MCF 10A (cell line): ENCODE results near the gene ADD1. TPM values are rescaled to one million over a fixed set of nuclear protein-coding genes. Genes with fewer than 3 reads are reported as not detected.

Experiments
- BruUV-seq: library from RNA; stranded (reverse); fragments of 400-500 nt; replicated peaks from 2 replicates; lab custom pipeline; 2021; lab: Mats Ljungman, UMichigan
- CTCF ChIA-PET: fragments of 300-600 bp; sonication (Branson Sonifier 250); formaldehyde crosslinking; extraction: SDS; loops from one replicate; lab custom pipeline; 2021; ENCODE audit warnings: antibody characterized with exemption, inconsistent platforms; lab: Yijun Ruan, JAX
- POLR2A ChIA-PET: fragments of 300-600, 350-650 bp; sonication (Branson Sonifier 250); formaldehyde crosslinking; extraction: SDS; loops from one replicate; lab custom pipeline; 2020; ENCODE audit warnings: antibody characterized with exemption, inconsistent platforms; lab: Yijun Ruan, JAX
- DNase-seq: peaks from one replicate; pipeline ENCODE4 v3.0.0-alpha.2; 2018; ENCODE audit not compliant: unreplicated experiment
- H3K27ac Mint-ChIP-seq: one replicate; pipeline ENCODE4 v1.8.0; 2022; ENCODE audit warnings: mild to moderate bottlenecking, low read depth, mixed read lengths; ENCODE audit not compliant: unreplicated experiment
- H3K27me3 Mint-ChIP-seq: one replicate; pipeline ENCODE4 v1.8.0; 2022; ENCODE audit warnings: mixed read lengths; ENCODE audit not compliant: insufficient read depth, unreplicated experiment
- H3K36me3 Mint-ChIP-seq: one replicate; pipeline ENCODE4 v1.8.0; 2022; ENCODE audit warnings: mild to moderate bottlenecking, moderate library complexity, mixed read lengths; ENCODE audit not compliant: insufficient read depth, unreplicated experiment
- H3K4me1 Mint-ChIP-seq: one replicate; pipeline ENCODE4 v1.8.0; 2022; ENCODE audit warnings: mixed read lengths; ENCODE audit not compliant: insufficient read depth, unreplicated experiment
- H3K4me3 Mint-ChIP-seq: one replicate; pipeline ENCODE4 v1.8.0; 2022; ENCODE audit warnings: mild to moderate bottlenecking, moderate library complexity, mixed read lengths; ENCODE audit not compliant: unreplicated experiment
- H3K9me3 Mint-ChIP-seq: one replicate; pipeline ENCODE4 v1.8.0; 2022; ENCODE audit warnings: mixed read lengths; ENCODE audit not compliant: unreplicated experiment
- CTCF ChIP-seq: fragments of 200-600 bp; IDR thresholded peaks from one replicate; pipeline ENCODE4 v1.8.0; 2022; ENCODE audit warnings: antibody characterized with exemption, mild to moderate bottlenecking; ENCODE audit not compliant: unreplicated experiment
- intact Hi-C: fragments of 100-400 bp; cut with micrococcal nuclease; formaldehyde crosslinking; loops from 2 replicates; pipeline ENCODE4 v1.14.1; 2022
- total RNA-seq: library from RNA; stranded (reverse); gene quantifications from 2 replicates; pipeline ENCODE4 v1.2.3, GENCODE V29; 2022

ADD1 gene
- total RNA-seq, 1 experiment from 2014 or later, result 131 TPM

- intact Hi-C loops, result no loop called here
- ChIA-PET CTCF (no interaction called here), POLR2A (no interaction called here)
- no TSS peak for BruUV-seq
- no peaks in the 10 kb centered on the region for H3K4me1 Mint-ChIP-seq
- no peak for TF ChIP-seq CTCF
- H3K27ac Mint-ChIP-seq, result no peak overlapping the region
- no peaks in the 10 kb centered on the region for H3K27me3 Mint-ChIP-seq
- no peak for DNase-seq
- no peaks in the 10 kb centered on the region for H3K9me3 Mint-ChIP-seq
- H3K4me3 Mint-ChIP-seq, result no peak overlapping the region
- H3K36me3 Mint-ChIP-seq, result peaks cover 41% of the 10 kb centered on the region
These were observed 10.5 kb upstream of the ADD1 start for GRCh38 chr4:2832981-2833670.

- POLR2A ChIA-PET, result no interaction called here
- H3K4me3 Mint-ChIP-seq, result no peak overlapping the region
- no peak for TF ChIP-seq CTCF
- DNase-seq, result no peak
- H3K36me3 Mint-ChIP-seq, result peaks cover 40% of the 10 kb centered on the region
- no peaks in the 10 kb centered on the region for H3K4me1 Mint-ChIP-seq
- intact Hi-C loops, result no loop called here
- CTCF ChIA-PET, result no interaction called here
- no TSS peak for BruUV-seq
- H3K27me3 Mint-ChIP-seq, result no peaks in the 10 kb centered on the region
- H3K9me3 Mint-ChIP-seq, result no peaks in the 10 kb centered on the region
- no peak overlapping the region for H3K27ac Mint-ChIP-seq
These were observed 10.0 kb upstream of the ADD1 start for GRCh38 chr4:2833671-2834000.

GRCh38 chr4:2834001-2834921 lies 9.4 kb upstream of the ADD1 start:
- Mint-ChIP-seq H3K27ac (no peak overlapping the region), H3K27me3 (no peaks in the 10 kb centered on the region), H3K4me1 (no peaks in the 10 kb centered on the region), H3K36me3 (peaks cover 34% of the 10 kb centered on the region), H3K9me3 (no peaks in the 10 kb centered on the region), H3K4me3 (no peak overlapping the region)
- POLR2A ChIA-PET, result interaction anchor here (0.7 to 1.5 kb wide), 3 partner anchors 9 to 53 kb away, joined by 3 to 5 read pairs (median 4); no protein-coding TSS in a partner anchor
- intact Hi-C loops, result no loop called here
- no peak for DNase-seq
- no TSS peak for BruUV-seq
- CTCF ChIA-PET, result interaction anchor here (0.9 kb wide), 1 partner anchor 34 kb away, joined by 3 read pairs; no protein-coding TSS in a partner anchor
- no peak for TF ChIP-seq CTCF

GRCh38 chr4:2835978-2836377 lies 7.7 kb upstream of the ADD1 start:
- ChIA-PET POLR2A (no interaction called here), CTCF (no interaction called here)
- intact Hi-C loops, result no loop called here
- H3K4me3 Mint-ChIP-seq, result no peak overlapping the region
- no peak for DNase-seq
- no peaks in the 10 kb centered on the region for H3K9me3 Mint-ChIP-seq
- TF ChIP-seq CTCF, result no peak
- H3K27me3 Mint-ChIP-seq, result no peaks in the 10 kb centered on the region
- H3K4me1 Mint-ChIP-seq, result no peaks in the 10 kb centered on the region
- H3K36me3 Mint-ChIP-seq, result peaks cover 26% of the 10 kb centered on the region
- no TSS peak for BruUV-seq
- no peak overlapping the region for H3K27ac Mint-ChIP-seq
